Measurements from ENCODE around the gene EMILIN1.

DNA sequence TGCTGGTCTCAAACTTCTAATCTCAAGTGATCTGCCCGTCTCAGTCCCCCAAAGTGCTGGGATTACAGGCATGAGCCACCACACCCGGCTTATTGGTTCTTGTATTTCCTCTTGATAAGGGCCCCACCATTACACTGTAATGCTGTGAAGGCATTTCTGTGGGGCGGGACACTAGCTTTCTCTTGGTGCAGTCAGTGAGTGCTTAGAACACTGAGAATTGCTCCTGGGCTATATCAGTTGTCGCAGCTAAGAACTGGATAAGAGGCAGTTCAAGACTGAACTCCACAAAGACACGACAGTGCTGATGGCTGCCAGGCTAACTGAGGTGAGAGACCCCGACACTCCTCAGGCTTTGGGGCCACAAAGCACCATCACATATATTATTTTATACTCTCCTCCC is 10.2 kb downstream of the EMILIN1 start:
- no peak for TF ChIP-seq EZH2 (IDR thresholded peaks at IDR 0.05)
- no peak for TF ChIP-seq POLR2AphosphoS5 (IDR thresholded peaks at IDR 0.05; ENCODE audit: borderline replicate concordance, low read depth, low read length)
- TF ChIP-seq FOXP2 (optimal IDR thresholded peaks at IDR 0.05; ENCODE audit: control extremely low read depth, extremely low read length, insufficient read depth): no peak
